ENCODE measurements around the gene MAP2. TPM values are rescaled to one million over a fixed set of nuclear protein-coding genes. Genes with fewer than 3 reads are reported as not detected.

Gene MAP2
- total RNA-seq, 1 experiment from 2014 or later: 71.1 TPM

DNA sequence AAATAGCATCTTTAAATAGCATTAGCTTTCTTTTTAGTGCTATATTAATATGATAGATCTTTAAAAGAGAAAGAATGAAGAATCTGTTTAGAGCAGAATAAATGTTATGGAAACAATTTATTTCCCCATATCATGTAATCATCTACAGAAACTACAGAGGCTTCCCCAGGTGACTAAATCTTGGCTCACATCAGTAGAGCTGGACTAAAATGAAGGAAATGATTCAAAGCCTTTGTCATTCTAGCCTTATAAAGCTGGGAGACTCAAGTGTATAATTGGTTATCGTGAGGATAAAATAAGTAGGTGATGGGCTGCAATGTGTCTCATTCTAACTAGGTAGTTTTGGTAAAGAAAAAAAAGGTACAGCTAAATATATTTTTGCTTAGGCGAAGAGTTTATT lies 264.5 kb downstream of the MAP2 start:
- H3K79me2 ChIP-seq (ENCODE audit: low read depth): no peaks in the 10 kb centered on the region
- no peaks in the 10 kb centered on the region for H4K20me1 ChIP-seq (ENCODE audit: insufficient read depth)
- BruUV-seq (replicated peaks): no TSS peak
- no peaks in the 10 kb centered on the region for H3K27me3 ChIP-seq (ENCODE audit: insufficient read depth, low read depth)
- DNase-seq: no peak
- H3K4me3 ChIP-seq: no peak overlapping the region
- CTCF ChIA-PET: no interaction called here
- no peak for TF ChIP-seq EZH2 (IDR thresholded peaks at IDR 0.05; ENCODE audit: low read depth)
- TF ChIP-seq, protein P1, sequence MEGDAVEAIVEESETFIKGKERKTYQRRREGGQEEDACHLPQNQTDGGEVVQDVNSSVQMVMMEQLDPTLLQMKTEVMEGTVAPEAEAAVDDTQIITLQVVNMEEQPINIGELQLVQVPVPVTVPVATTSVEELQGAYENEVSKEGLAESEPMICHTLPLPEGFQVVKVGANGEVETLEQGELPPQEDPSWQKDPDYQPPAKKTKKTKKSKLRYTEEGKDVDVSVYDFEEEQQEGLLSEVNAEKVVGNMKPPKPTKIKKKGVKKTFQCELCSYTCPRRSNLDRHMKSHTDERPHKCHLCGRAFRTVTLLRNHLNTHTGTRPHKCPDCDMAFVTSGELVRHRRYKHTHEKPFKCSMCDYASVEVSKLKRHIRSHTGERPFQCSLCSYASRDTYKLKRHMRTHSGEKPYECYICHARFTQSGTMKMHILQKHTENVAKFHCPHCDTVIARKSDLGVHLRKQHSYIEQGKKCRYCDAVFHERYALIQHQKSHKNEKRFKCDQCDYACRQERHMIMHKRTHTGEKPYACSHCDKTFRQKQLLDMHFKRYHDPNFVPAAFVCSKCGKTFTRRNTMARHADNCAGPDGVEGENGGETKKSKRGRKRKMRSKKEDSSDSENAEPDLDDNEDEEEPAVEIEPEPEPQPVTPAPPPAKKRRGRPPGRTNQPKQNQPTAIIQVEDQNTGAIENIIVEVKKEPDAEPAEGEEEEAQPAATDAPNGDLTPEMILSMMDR (conservative IDR thresholded peaks at IDR 0.05): no peak
- H3K4me2 ChIP-seq: no peak overlapping the region
- no peaks in the 10 kb centered on the region for H3F3A ChIP-seq (ENCODE audit: insufficient read depth, low read depth)
- POLR2A ChIA-PET (ENCODE audit: unreplicated experiment): no interaction called here
- intact Hi-C loops (cut with micrococcal nuclease; ENCODE audit: unreplicated experiment): no loop called here
- H3K36me3 ChIP-seq (ENCODE audit: low read depth): no peaks in the 10 kb centered on the region
- no peak overlapping the region for H3K27ac ChIP-seq
- no peaks in the 10 kb centered on the region for H3K9me2 ChIP-seq (ENCODE audit: insufficient read depth)
- H2AFZ ChIP-seq: no peak overlapping the region
- H3K9me3 ChIP-seq (ENCODE audit: insufficient read depth, low read depth): no peaks in the 10 kb centered on the region
- no peaks in the 10 kb centered on the region for H3K4me1 ChIP-seq (replicated peaks; ENCODE audit: insufficient read depth)

DNA sequence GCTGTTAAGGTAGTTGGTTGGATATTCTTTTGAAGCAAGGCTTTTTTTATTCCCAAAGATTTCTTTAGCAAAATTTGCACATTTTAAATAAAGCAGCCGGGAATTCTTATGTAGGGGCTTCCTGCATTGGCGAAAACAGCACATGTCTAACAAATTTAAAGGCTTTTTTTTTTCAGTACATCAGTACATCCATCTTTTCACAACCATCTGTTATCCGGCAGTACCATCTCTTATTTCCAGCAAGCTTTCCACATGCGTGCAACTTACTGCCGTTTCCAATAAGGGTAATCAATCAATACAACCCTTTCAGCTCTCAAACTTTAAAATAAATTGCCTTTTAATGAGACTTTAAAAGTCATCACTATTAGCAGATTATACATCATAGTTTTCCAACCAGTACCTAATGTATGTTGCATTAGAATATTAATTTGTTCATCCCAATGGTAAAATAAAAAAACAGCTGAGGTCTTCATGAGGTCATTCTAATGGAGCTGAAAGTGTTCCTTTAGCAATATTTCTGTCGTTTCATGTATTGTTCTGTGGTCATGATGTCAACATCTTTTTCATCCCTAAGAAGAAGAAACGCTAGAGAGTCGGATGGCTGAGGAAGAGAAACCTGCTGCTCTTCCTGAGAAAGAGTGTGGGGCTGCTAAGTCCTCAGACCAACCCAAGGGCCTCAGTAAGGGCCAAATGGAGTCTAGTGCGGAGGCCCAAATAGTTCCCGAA lies 266.3 kb downstream of the MAP2 start:
- Histone ChIP-seq H3K79me2 (ENCODE audit: low read depth) (no peaks in the 10 kb centered on the region), H3K27me3 (ENCODE audit: insufficient read depth, low read depth) (no peaks in the 10 kb centered on the region), H3F3A (ENCODE audit: insufficient read depth, low read depth) (no peaks in the 10 kb centered on the region), H3K4me2 (no peak overlapping the region), H4K20me1 (ENCODE audit: insufficient read depth) (no peaks in the 10 kb centered on the region), H2AFZ (no peak overlapping the region), H3K9me2 (ENCODE audit: insufficient read depth) (no peaks in the 10 kb centered on the region), H3K9me3 (ENCODE audit: insufficient read depth, low read depth) (no peaks in the 10 kb centered on the region), H3K36me3 (ENCODE audit: low read depth) (no peaks in the 10 kb centered on the region), H3K27ac (no peak overlapping the region), H3K4me3 (no peak overlapping the region), H3K4me1 (replicated peaks; ENCODE audit: insufficient read depth) (no peaks in the 10 kb centered on the region)
- ChIA-PET CTCF (no interaction called here), POLR2A (ENCODE audit: unreplicated experiment) (no interaction called here)
- BruUV-seq (replicated peaks): no TSS peak
- no peak for DNase-seq
- intact Hi-C loops (cut with micrococcal nuclease; ENCODE audit: unreplicated experiment): no loop called here
- TF ChIP-seq EZH2 (IDR thresholded peaks at IDR 0.05; ENCODE audit: low read depth): no peak
- TF ChIP-seq, protein P1 (conservative IDR thresholded peaks at IDR 0.05): no peak

DNA sequence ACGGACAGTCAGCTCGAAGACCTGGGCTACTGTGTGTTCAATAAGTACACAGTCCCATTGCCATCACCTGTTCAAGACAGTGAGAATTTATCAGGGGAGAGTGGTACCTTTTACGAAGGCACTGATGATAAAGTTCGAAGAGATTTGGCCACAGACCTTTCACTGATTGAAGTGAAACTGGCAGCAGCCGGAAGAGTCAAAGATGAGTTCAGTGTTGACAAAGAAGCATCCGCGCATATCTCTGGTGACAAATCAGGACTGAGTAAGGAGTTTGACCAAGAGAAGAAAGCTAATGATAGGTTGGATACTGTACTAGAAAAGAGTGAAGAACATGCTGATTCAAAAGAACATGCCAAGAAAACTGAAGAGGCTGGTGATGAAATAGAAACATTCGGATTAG lies 270.9 kb downstream of the MAP2 start:
- no peaks in the 10 kb centered on the region for H3K79me2 ChIP-seq (ENCODE audit: low read depth)
- CTCF ChIA-PET: no interaction called here
- no peaks in the 10 kb centered on the region for H4K20me1 ChIP-seq (ENCODE audit: insufficient read depth)
- POLR2A ChIA-PET (ENCODE audit: unreplicated experiment): no interaction called here
- no peaks in the 10 kb centered on the region for H3K9me3 ChIP-seq (ENCODE audit: insufficient read depth, low read depth)
- no peaks in the 10 kb centered on the region for H3F3A ChIP-seq (ENCODE audit: insufficient read depth, low read depth)
- no peaks in the 10 kb centered on the region for H3K36me3 ChIP-seq (ENCODE audit: low read depth)
- TF ChIP-seq EZH2 (IDR thresholded peaks at IDR 0.05; ENCODE audit: low read depth): no peak
- H3K9me2 ChIP-seq (ENCODE audit: insufficient read depth): no peaks in the 10 kb centered on the region
- no TSS peak for BruUV-seq (replicated peaks)
- intact Hi-C loops (cut with micrococcal nuclease; ENCODE audit: unreplicated experiment): no loop called here
- H3K4me2 ChIP-seq: no peak overlapping the region
- DNase-seq: no peak
- H3K27me3 ChIP-seq (ENCODE audit: insufficient read depth, low read depth): no peaks in the 10 kb centered on the region
- H3K4me1 ChIP-seq (replicated peaks; ENCODE audit: insufficient read depth): no peaks in the 10 kb centered on the region
- H2AFZ ChIP-seq: no peak overlapping the region
- no peak overlapping the region for H3K27ac ChIP-seq
- H3K4me3 ChIP-seq: no peak overlapping the region

Measured in PC-9 (cell line).